ENCODE data around the gene NXPH2.

NXPH2 gene

GRCh38 chr2:138630164-138630563 lies 150.0 kb downstream of the NXPH2 start:
- DNase-seq: no peak

GRCh38 chr2:138626148-138626547 lies 154.0 kb downstream of the NXPH2 start:
- DNase-seq: no peak

- DNase-seq: no peak
Observed at GRCh38 chr2:138622613-138623012, 157.6 kb downstream of the NXPH2 start.

- DNase-seq: no peak
Observed at GRCh38 chr2:138621139-138621538, 159.1 kb downstream of the NXPH2 start.

GRCh38 chr2:138620431-138620830 lies 159.8 kb downstream of the NXPH2 start:
- no peak for DNase-seq

Measured in DMS79 treated with DMSO at 0.1 percent for 48 hours (cell line).